MM.1S (cell line): ENCODE measurements around the gene NSD1.

ENCODE experiments used
- EZH2 ChIP-seq: fragments of 300-600 bp; sonication (generic); optimal IDR thresholded peaks from 2 replicates; pipeline ENCODE3; 2017; ENCODE audit warnings: low read depth, mild to moderate bottlenecking, antibody characterized with exemption, low read length, mixed read lengths
- EZH2phosphoT487 ChIP-seq: fragments of 300-600 bp; sonication (generic); IDR thresholded peaks from 2 replicates; pipeline ENCODE4 v1.6.1; 2018; ENCODE audit warnings: antibody characterized with exemption, low read length
- TF ChIP-seq, protein P1 (sequence below): fragments of 300-600 bp; sonication (generic); IDR thresholded peaks from 2 replicates; pipeline ENCODE4 v1.5.1; 2016; ENCODE audit warnings: antibody characterized with exemption, low read length, mixed read lengths

GRCh38 chr5:177231479-177232250 is 98.1 kb downstream of the NSD1 start:
- TF ChIP-seq, protein P1, sequence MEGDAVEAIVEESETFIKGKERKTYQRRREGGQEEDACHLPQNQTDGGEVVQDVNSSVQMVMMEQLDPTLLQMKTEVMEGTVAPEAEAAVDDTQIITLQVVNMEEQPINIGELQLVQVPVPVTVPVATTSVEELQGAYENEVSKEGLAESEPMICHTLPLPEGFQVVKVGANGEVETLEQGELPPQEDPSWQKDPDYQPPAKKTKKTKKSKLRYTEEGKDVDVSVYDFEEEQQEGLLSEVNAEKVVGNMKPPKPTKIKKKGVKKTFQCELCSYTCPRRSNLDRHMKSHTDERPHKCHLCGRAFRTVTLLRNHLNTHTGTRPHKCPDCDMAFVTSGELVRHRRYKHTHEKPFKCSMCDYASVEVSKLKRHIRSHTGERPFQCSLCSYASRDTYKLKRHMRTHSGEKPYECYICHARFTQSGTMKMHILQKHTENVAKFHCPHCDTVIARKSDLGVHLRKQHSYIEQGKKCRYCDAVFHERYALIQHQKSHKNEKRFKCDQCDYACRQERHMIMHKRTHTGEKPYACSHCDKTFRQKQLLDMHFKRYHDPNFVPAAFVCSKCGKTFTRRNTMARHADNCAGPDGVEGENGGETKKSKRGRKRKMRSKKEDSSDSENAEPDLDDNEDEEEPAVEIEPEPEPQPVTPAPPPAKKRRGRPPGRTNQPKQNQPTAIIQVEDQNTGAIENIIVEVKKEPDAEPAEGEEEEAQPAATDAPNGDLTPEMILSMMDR, result no peak
- TF ChIP-seq EZH2, result no peak
- no peak for TF ChIP-seq EZH2phosphoT487
